Stimulated activated naive B cell treated with anti-CD40 and anti-IgM and Interleukin-4, amounts not matched to agents 10 μg/mL and 1 μg/mL and 100 μg/mL, for 72 hours (primary cell): ENCODE results near the gene CCL17.
A peak's percentile ranks its signal among the peaks of the same experiment; 100 is the strongest.
"Not testable (repeated sequence)": the region's sequence is repeated elsewhere in the genome, so short reads cannot be mapped to it uniquely, and the experiment has no call there.

Experiments used
- ATAC-seq, 2 donors: fragments of 150-1000 bp; cut with Tn5 transposase; replicated peaks; 2 replicates each; pipeline ENCODE4 v1.10.0; 2021; ENCODE audit warnings: moderate library complexity in 1 of 2
- DNase-seq: peaks from one replicate; pipeline ENCODE4 v3.0.0; 2021
- H3K27ac Mint-ChIP-seq: one replicate; pipeline ENCODE4 v1.8.0; 2022; ENCODE audit warnings: mild to moderate bottlenecking, mixed read lengths
- H3K27me3 Mint-ChIP-seq, 2 donors: one replicate each; pipeline ENCODE4 v1.8.0; 2022; ENCODE audit warnings: mixed read lengths in 2 of 2
- H3K36me3 Mint-ChIP-seq, 2 donors: one replicate each; pipeline ENCODE4 v1.8.0; 2022; ENCODE audit warnings: mixed read lengths in 2 of 2, mild to moderate bottlenecking in 1 of 2
- H3K4me1 Mint-ChIP-seq, 2 donors: one replicate each; pipeline ENCODE4 v1.8.0; 2022; ENCODE audit warnings: mixed read lengths in 2 of 2, mild to moderate bottlenecking in 1 of 2
- H3K4me3 Mint-ChIP-seq, 2 donors: one replicate each; pipeline ENCODE4 v1.8.0; 2022; ENCODE audit warnings: mild to moderate bottlenecking in 2 of 2, mixed read lengths in 2 of 2, moderate library complexity in 1 of 2
- H3K9me3 Mint-ChIP-seq, 2 donors: one replicate each; pipeline ENCODE4 v1.8.0; 2022; ENCODE audit warnings: mixed read lengths in 2 of 2, mild to moderate bottlenecking in 1 of 2

Gene CCL17

DNA sequence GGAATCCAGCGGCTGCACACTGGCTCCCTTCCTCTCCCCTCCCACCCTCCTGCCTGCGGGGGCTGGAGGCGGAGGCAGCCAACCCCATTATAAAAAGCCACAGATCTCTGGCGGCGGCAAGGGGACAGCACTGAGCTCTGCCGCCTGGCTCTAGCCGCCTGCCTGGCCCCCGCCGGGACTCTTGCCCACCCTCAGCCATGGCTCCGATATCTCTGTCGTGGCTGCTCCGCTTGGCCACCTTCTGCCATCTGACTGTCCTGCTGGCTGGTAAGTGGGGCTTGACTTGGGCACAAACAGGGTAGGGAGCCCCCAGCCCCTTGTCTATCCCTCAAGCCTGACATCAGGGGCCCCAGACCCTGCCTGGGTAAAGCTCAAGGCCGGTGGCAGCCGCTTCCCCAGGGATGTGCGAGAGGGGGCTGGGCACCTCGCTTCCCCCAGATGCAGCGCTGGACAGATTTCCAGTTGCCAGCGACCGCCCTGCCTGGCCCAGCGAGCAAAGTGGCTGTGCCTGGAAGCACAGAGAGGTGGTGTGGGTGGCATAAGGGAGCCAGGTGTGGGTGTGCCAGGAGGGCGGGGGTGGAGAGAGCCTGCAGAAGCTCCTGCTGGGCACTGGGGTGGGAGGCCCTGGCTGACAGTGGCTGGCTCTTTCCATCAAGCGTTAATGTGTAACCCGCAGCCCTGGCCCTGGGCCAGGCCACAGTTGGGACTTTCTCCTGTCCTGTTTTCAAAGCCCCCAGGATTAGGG is 32.0 kb upstream of the CCL17 start, which contains the start of gene CX3CL1:
Gene CX3CL1, plus strand, starts transcription at position 119 of the 745 bp plus-strand sequence. Its CDS starts 79 bp downstream, at position 198.
- Mint-ChIP-seq H3K36me3 (peaks cover 5 to 14% of the 10 kb centered on the region in 2 donors), H3K4me1 (peaks cover 50 to 78% of the 10 kb centered on the region in 2 donors), H3K27me3 (no peaks in the 10 kb centered on the region), H3K27ac (peak within 1 kb of the TSS; percentile 87), H3K9me3 (peaks cover 0 to 1% of the 10 kb centered on the region in 2 donors), H3K4me3 (peak within 1 kb of the TSS; percentile 56 to 61)
- peak; percentile 47 for DNase-seq
- ATAC-seq, result peak; percentile 1 to 5

DNA sequence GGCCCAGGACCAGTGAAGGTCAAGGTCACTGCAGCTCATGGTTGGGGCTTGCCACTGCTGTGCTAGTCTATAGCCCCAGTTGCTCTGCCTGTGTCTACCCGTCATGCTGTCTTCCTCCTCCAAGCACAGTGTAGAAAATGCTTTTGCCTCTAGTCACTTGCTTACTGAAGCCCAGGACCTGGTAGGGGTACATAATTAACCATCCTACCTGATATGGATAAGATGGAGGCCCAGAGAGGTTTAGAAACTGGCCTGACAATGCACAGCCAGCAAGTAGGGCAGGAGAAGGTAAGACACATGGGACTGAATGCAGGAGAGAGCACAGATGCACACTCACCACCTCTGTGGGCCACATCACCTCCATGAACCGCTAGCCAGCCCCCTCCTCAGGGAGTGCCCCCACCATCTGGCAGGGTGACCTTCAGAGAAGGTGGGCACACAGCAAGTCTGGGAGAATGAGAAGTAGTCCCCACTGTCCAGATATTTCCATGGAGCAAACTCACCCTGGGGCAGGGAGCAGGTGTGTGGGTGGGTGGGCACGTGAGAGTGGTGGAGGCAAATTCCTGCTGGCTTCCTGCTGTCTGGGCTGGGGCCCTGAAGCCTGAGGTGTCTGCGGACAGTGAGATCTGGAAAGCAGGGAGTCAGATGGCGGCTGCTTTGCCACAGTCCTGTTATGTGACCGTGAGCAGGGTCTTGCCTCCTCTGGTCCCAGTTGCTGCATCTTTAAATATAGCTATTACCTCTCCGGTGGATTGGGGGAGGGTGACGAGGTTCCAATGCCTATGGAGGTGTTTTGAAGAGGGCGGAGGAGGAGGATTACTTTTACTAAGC is 31.2 kb upstream of the CCL17 start:
- Mint-ChIP-seq H3K27me3 (no peaks in the 10 kb centered on the region), H3K4me1 (peaks cover 51 to 78% of the 10 kb centered on the region in 2 donors), H3K4me3 (peak overlapping the region; percentile 47 to 56), H3K36me3 (peaks cover 5 to 10% of the 10 kb centered on the region in 2 donors), H3K27ac (peak overlapping the region; percentile 87), H3K9me3 (no peaks in the 10 kb centered on the region)
- peak; percentile 6 to 8 for ATAC-seq
- no peak for DNase-seq

DNA sequence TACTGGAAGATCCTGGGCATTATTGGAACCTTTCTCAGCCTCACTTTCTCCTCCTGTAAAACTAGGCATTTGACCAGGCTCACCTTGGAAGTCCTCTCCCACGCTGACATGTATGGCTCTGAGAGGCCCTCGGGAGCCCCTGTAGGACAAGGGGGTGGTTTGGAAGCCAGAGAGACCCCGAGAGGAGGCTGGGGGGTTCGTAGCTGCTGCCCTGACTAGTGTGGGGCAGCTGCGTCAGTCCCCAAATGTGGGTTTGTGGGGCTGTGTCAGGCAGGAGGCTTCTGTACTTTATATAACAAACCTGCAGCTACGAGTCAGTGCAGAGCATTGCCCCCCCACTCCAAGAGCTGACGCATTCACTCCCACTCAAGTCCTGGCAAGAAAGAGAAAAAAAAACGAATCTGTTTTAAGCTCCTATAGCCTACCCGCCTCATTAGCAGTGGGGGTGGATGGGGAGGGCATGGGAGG is 30.5 kb upstream of the CCL17 start:
- no peak for DNase-seq
- Mint-ChIP-seq H3K4me1 (peaks cover 52 to 78% of the 10 kb centered on the region in 2 donors), H3K4me3 (peak overlapping the region in 1 of 2 donors; percentile 41), H3K27me3 (no peaks in the 10 kb centered on the region), H3K27ac (peak overlapping the region; percentile 14), H3K9me3 (no peaks in the 10 kb centered on the region), H3K36me3 (peaks cover 5 to 7% of the 10 kb centered on the region in 2 donors)
- ATAC-seq, result no peak

DNA sequence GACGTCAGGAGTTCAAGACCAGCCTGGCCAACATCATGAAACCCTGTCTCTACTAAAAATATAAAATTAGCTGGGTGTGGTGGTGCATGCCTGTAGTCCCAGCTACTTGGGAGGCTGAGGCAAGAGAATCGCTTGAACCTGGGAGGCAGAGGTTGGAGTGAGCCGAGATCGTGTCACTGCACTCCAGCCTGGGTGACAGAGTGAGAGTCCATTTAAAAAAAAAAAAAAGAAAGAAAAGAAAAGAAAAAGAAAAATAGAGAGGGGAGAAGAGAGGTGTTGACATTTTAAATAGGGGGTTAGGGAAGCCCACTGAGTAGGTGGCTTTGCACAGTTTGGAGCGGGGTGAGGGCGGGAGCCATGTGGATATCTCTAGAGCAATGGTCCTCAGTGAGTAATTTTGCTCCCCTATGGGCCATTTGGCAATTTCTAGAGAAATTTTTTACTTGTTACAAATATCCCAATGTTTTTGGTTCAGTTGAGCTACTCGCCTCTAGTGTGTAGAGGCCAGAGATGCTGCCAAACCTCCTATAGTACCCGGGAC is 29.6 kb upstream of the CCL17 start:
- H3K27ac Mint-ChIP-seq, result peak overlapping the region; percentile 11
- not testable (repeated sequence) for H3K9me3 Mint-ChIP-seq, DNase-seq, H3K36me3 Mint-ChIP-seq, ATAC-seq, H3K27me3 Mint-ChIP-seq
- H3K4me3 Mint-ChIP-seq, result peak overlapping the region in 1 of 2 donors; percentile 32
- H3K4me1 Mint-ChIP-seq, result peaks cover 52 to 77% of the 10 kb centered on the region in 2 donors

DNA sequence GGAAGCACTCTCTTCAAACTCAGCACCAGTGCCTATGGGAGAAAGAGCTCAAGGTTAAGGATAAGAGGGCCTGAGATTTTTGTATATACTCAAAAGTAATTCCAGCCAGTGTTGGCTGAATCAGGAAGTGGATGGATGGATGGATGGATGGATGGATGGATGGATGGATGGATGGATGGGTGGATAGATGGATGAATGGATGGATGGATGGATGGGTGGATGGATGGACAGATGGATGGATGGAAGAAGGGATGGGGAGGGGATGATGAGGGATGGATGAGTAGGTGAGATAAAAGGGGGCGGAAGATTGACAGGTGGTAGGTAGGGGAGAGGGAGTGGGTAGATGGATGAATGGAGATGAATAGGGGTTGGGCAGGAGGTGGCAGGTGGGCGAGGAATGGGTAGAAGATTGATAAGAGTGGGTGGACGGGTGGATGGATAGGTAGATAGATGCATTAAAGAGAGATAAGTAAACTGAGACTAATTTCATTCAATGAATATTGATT is 28.2 kb upstream of the CCL17 start:
- H3K36me3 Mint-ChIP-seq, result peaks cover 3 to 4% of the 10 kb centered on the region in 2 donors
- no peaks in the 10 kb centered on the region for H3K9me3 Mint-ChIP-seq
- DNase-seq, result no peak
- H3K27me3 Mint-ChIP-seq, result no peaks in the 10 kb centered on the region
- no peak for ATAC-seq
- peak overlapping the region in 1 of 2 donors; percentile 56 for H3K4me3 Mint-ChIP-seq
- peaks cover 58 to 90% of the 10 kb centered on the region in 2 donors for H3K4me1 Mint-ChIP-seq
- H3K27ac Mint-ChIP-seq, result peak overlapping the region; percentile 90

DNA sequence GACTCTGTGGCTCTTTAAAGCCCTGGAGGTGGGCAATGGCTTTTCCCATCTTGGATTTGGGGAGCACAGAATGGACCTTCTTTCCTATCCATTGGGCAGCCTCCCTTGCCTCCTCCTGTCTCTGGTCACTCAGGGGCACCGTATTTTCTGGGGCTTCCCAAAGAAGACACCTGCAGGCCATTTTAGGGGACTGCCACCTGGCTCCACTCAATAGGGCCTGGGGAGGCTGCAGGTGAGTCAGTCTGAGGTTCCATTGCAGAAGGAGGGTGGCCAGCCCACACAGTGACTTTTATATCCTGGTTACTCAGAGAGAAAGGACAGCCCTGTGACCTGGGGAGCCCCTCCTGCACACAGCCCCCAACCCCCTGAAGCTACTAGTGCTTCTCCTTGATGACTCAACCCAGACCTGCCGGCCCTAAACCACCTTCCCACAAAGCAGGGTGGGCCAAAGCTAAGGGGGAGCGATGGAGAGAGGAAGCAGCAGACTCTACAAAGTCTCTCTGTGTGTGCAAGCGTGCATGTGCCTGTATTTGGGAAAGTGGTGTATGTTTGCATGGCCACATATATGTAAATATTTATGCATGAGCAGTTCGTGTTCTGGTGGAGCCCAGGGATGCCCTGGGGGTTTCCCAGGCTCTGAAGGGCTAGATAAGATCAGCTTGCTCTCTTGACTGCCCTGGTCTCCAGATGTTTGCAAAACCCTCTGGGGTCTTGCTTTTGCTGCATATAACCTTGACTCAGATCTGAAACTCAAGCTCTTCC is 27.3 kb upstream of the CCL17 start:
- ATAC-seq (peak; percentile 88), DNase-seq (peak; percentile 92)
- Mint-ChIP-seq H3K9me3 (no peaks in the 10 kb centered on the region), H3K36me3 (peaks cover 3 to 4% of the 10 kb centered on the region in 2 donors), H3K4me3 (peak overlapping the region; percentile 18 to 58), H3K4me1 (peaks cover 61 to 95% of the 10 kb centered on the region in 2 donors), H3K27ac (peak overlapping the region; percentile 90), H3K27me3 (no peaks in the 10 kb centered on the region)

DNA sequence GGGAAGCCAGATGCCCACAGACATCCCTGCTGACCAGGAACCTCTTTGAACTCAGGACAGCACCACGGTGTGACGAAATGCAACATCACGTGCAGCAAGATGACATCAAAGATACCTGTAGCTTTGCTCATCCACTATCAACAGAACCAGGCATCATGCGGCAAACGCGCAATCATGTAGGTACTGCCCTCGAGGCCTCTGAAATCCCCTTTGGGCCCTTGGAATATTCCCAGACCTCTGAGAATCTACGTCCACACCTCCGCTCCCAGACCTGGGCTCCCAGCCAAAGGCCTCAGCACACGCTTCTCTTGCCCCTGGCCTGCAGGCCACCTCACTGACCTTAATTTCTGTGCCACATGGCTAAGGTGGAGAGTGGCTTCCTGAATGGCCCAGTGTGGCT is 25.0 kb upstream of the CCL17 start:
- no peaks in the 10 kb centered on the region for H3K9me3 Mint-ChIP-seq
- H3K4me1 Mint-ChIP-seq, result peaks cover 59 to 95% of the 10 kb centered on the region in 2 donors
- H3K27me3 Mint-ChIP-seq, result no peaks in the 10 kb centered on the region
- no peak overlapping the region for H3K27ac Mint-ChIP-seq
- ATAC-seq, result no peak
- H3K36me3 Mint-ChIP-seq, result peaks cover 0 to 6% of the 10 kb centered on the region in 2 donors
- DNase-seq, result no peak
- H3K4me3 Mint-ChIP-seq, result no peak overlapping the region

DNA sequence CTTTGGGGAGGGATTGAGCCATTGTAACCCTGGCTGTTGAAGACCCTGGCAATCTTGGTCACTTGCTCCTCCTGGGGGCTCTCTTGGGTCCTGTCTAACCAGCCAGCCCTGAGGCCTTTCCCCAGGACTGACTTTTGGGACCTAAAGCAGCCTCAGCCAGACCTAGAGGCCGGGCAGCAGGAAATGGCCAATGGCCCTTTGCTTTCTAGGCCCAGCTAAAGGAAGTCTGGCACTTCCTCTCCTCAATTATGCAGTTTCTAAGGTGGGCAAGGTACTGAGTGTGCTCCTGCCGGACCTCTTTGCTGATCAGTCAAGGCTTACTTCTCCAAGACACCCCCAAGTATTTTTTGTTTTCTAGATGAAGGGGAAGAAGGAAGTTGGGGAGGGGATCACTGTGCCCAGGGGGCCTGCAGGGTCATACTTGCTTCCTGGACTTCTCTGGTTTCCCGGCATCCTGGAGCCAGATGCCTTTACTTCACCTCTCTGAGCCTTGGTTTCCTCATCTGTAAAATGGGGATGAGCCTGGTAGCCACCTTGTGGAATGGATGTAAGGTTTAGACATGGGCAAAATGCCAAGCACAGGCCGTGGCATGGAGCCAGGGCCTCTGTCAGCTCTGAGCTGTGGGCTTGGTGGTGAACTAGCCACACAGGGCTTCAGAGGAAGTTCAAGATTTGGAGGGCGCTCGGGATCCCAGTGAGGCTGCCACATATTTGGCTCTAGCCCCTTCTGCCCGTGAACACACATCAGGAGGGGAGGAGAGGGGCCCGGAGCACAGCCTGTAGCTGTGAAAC is 23.7 kb upstream of the CCL17 start:
- H3K27me3 Mint-ChIP-seq, result no peaks in the 10 kb centered on the region
- no peaks in the 10 kb centered on the region for H3K9me3 Mint-ChIP-seq
- H3K27ac Mint-ChIP-seq, result peak overlapping the region; percentile 73
- H3K4me1 Mint-ChIP-seq, result peaks cover 57 to 91% of the 10 kb centered on the region in 2 donors
- no peak overlapping the region for H3K4me3 Mint-ChIP-seq
- H3K36me3 Mint-ChIP-seq, result peaks cover 0 to 6% of the 10 kb centered on the region in 2 donors
- ATAC-seq, result no peak
- DNase-seq, result no peak

DNA sequence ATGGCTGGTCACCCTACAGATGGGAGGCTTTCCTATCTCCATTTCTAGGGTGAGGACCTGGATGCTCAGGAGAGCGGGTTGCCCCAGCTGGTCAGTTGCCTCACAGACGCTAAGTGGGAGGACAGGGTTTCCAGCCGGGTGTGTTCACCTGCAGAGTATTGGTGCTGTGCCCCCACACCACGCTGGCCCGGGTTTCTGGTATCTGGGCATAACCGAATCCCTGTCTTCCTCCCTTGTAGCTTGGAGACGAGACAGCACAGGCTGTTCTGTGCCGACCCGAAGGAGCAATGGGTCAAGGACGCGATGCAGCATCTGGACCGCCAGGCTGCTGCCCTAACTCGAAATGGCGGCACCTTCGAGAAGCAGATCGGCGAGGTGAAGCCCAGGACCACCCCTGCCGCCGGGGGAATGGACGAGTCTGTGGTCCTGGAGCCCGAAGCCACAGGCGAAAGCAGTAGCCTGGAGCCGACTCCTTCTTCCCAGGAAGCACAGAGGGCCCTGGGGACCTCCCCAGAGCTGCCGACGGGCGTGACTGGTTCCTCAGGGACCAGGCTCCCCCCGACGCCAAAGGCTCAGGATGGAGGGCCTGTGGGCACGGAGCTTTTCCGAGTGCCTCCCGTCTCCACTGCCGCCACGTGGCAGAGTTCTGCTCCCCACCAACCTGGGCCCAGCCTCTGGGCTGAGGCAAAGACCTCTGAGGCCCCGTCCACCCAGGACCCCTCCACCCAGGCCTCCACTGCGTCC is 22.6 kb upstream of the CCL17 start:
- Mint-ChIP-seq H3K9me3 (no peaks in the 10 kb centered on the region), H3K4me1 (peaks cover 55 to 89% of the 10 kb centered on the region in 2 donors), H3K27ac (peak overlapping the region; percentile 73), H3K36me3 (peaks cover 0 to 6% of the 10 kb centered on the region in 2 donors), H3K27me3 (no peaks in the 10 kb centered on the region), H3K4me3 (no peak overlapping the region)
- ATAC-seq (no peak), DNase-seq (no peak)

DNA sequence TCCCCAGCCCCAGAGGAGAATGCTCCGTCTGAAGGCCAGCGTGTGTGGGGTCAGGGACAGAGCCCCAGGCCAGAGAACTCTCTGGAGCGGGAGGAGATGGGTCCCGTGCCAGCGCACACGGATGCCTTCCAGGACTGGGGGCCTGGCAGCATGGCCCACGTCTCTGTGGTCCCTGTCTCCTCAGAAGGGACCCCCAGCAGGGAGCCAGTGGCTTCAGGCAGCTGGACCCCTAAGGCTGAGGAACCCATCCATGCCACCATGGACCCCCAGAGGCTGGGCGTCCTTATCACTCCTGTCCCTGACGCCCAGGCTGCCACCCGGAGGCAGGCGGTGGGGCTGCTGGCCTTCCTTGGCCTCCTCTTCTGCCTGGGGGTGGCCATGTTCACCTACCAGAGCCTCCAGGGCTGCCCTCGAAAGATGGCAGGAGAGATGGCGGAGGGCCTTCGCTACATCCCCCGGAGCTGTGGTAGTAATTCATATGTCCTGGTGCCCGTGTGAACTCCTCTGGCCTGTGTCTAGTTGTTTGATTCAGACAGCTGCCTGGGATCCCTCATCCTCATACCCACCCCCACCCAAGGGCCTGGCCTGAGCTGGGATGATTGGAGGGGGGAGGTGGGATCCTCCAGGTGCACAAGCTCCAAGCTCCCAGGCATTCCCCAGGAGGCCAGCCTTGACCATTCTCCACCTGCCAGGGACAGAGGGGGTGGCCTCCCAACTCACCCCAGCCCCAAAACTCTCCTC is 21.9 kb upstream of the CCL17 start:
- Mint-ChIP-seq H3K36me3 (peaks cover 0 to 6% of the 10 kb centered on the region in 2 donors), H3K9me3 (no peaks in the 10 kb centered on the region), H3K27ac (peak overlapping the region; percentile 93), H3K4me1 (peaks cover 54 to 89% of the 10 kb centered on the region in 2 donors), H3K4me3 (peak overlapping the region in 1 of 2 donors; percentile 31), H3K27me3 (no peaks in the 10 kb centered on the region)
- no peak for ATAC-seq
- no peak for DNase-seq

DNA sequence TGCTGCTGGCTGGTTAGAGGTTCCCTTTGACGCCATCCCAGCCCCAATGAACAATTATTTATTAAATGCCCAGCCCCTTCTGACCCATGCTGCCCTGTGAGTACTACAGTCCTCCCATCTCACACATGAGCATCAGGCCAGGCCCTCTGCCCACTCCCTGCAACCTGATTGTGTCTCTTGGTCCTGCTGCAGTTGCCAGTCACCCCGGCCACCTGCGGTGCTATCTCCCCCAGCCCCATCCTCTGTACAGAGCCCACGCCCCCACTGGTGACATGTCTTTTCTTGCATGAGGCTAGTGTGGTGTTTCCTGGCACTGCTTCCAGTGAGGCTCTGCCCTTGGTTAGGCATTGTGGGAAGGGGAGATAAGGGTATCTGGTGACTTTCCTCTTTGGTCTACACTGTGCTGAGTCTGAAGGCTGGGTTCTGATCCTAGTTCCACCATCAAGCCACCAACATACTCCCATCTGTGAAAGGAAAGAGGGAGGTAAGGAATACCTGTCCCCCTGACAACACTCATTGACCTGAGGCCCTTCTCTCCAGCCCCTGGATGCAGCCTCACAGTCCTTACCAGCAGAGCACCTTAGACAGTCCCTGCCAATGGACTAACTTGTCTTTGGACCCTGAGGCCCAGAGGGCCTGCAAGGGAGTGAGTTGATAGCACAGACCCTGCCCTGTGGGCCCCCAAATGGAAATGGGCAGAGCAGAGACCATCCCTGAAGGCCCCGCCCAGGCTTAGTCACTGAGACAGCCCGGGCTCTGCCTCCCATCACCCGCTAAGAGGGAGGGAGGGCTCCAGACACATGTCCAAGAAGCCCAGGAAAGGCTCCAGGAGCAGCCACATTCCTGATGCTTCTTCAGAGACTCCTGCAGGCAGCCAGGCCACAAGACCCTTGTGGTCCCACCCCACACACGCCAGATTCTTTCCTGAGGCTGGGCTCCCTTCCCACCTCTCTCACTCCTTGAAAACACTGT is 21.0 kb upstream of the CCL17 start:
- Mint-ChIP-seq H3K27ac (peak overlapping the region; percentile 93), H3K27me3 (no peaks in the 10 kb centered on the region), H3K36me3 (peaks cover 0 to 6% of the 10 kb centered on the region in 2 donors), H3K4me1 (peaks cover 58 to 90% of the 10 kb centered on the region in 2 donors), H3K9me3 (peaks cover 0 to 1% of the 10 kb centered on the region in 2 donors), H3K4me3 (peak overlapping the region; percentile 49 to 62)
- peak; percentile 14 to 28 for ATAC-seq
- DNase-seq, result no peak
